Ascending aorta (tissue), 2 donors: ENCODE measurements around the gene CCL4. TPM values are rescaled to one million over a fixed set of nuclear protein-coding genes. Genes with fewer than 3 reads are reported as not detected.
"Not testable (repeated sequence)": the region's sequence is repeated elsewhere in the genome, so short reads cannot be mapped to it uniquely, and the experiment has no call there.

Source experiments
- DNase-seq, 2 donors: peaks; one replicate each; pipeline ENCODE4 v3.0.0-alpha.2; 2019; ENCODE audit warnings: low spot score in 2 of 2
- H3K27ac ChIP-seq, 2 donors: fragments of 200-600 bp; sonication (generic); one replicate each; pipeline ENCODE4 v1.5.1; 2016 to 2017; ENCODE audit warnings: mild to moderate bottlenecking in 1 of 2
- H3K27me3 ChIP-seq: fragments of 200-600 bp; sonication (generic); one replicate; pipeline ENCODE4 v1.5.1; 2017
- H3K36me3 ChIP-seq, 2 donors: fragments of 200-600 bp; sonication (generic); one replicate each; pipeline ENCODE4 v1.5.1; 2016
- H3K4me1 ChIP-seq, 2 donors: fragments of 200-600 bp; sonication (generic); one replicate each; pipeline ENCODE4 v1.5.1; 2016 to 2017; ENCODE audit warnings: mild to moderate bottlenecking in 1 of 2
- H3K4me3 ChIP-seq, 2 donors: fragments of 200-600 bp; sonication (generic); one replicate each; pipeline ENCODE4 v1.5.1; 2016 to 2017; ENCODE audit warnings: mild to moderate bottlenecking in 1 of 2
- H3K9me3 ChIP-seq, 2 donors: fragments of 200-600 bp; sonication (generic); one replicate each; pipeline ENCODE4 v1.5.1; 2016
- CTCF ChIP-seq, 3 experiments: fragments of 200-600 bp in 2 of 3; fragments of 450-650 bp in 1 of 3; sonication (generic) in 2 of 3; IDR thresholded peaks; one replicate each; pipeline ENCODE4 v1.5.1; 2016 to 2019; ENCODE audit warnings: antibody characterized with exemption in 3 of 3, mild to moderate bottlenecking in 1 of 3, moderate library complexity in 1 of 3
- intact Hi-C: fragments of 100-400 bp; cut with DNase I; formaldehyde crosslinking; loops from one replicate; pipeline ENCODE4 v1.15.1; 2023
- total RNA-seq: library from RNA; depleted of rRNA; stranded (reverse); fragments of >200 nt; gene quantifications from one replicate; pipeline ENCODE4 v1.1.0, GENCODE V29; 2016

Gene CCL4
- total RNA-seq, 1 donor from 2014 or later: not detected

GRCh38 chr17:36104701-36105181 lies 1.1 kb downstream of the CCL4 start:
- no peaks in the 10 kb centered on the region for H3K27me3 ChIP-seq
- intact Hi-C loops: no loop called here
- no peaks in the 10 kb centered on the region for H3K9me3 ChIP-seq
- H3K27ac ChIP-seq: no peak overlapping the region
- no peaks in the 10 kb centered on the region for H3K4me1 ChIP-seq
- TF ChIP-seq CTCF (IDR thresholded peaks at IDR 0.05): no peak
- no peak for DNase-seq
- H3K4me3 ChIP-seq: no peak overlapping the region
- no peaks in the 10 kb centered on the region for H3K36me3 ChIP-seq

GRCh38 chr17:36105781-36106492 lies 2.3 kb downstream of the CCL4 start:
- Histone ChIP-seq H3K36me3 (no peaks in the 10 kb centered on the region), H3K9me3 (no peaks in the 10 kb centered on the region), H3K4me3 (no peak overlapping the region), H3K4me1 (no peaks in the 10 kb centered on the region), H3K27ac (no peak overlapping the region), H3K27me3 (no peaks in the 10 kb centered on the region)
- DNase-seq: no peak
- TF ChIP-seq CTCF (IDR thresholded peaks at IDR 0.05): no peak
- intact Hi-C loops: no loop called here

GRCh38 chr17:36106493-36106835 lies 2.8 kb downstream of the CCL4 start:
- no peaks in the 10 kb centered on the region for H3K4me1 ChIP-seq
- intact Hi-C loops: no loop called here
- no peak for DNase-seq
- H3K4me3 ChIP-seq: no peak overlapping the region
- H3K27ac ChIP-seq: no peak overlapping the region
- H3K36me3 ChIP-seq: no peaks in the 10 kb centered on the region
- TF ChIP-seq CTCF (IDR thresholded peaks at IDR 0.05): no peak
- no peaks in the 10 kb centered on the region for H3K9me3 ChIP-seq
- H3K27me3 ChIP-seq: no peaks in the 10 kb centered on the region

GRCh38 chr17:36107660-36108059 lies 4.0 kb downstream of the CCL4 start:
- no peak overlapping the region for H3K27ac ChIP-seq
- no peaks in the 10 kb centered on the region for H3K36me3 ChIP-seq
- H3K4me1 ChIP-seq: no peaks in the 10 kb centered on the region
- no peak overlapping the region for H3K4me3 ChIP-seq
- no peaks in the 10 kb centered on the region for H3K9me3 ChIP-seq
- H3K27me3 ChIP-seq: no peaks in the 10 kb centered on the region
- intact Hi-C loops: no loop called here
- no peak for TF ChIP-seq CTCF (IDR thresholded peaks at IDR 0.05)
- DNase-seq: no peak

GRCh38 chr17:36108265-36108664 lies 4.6 kb downstream of the CCL4 start:
- intact Hi-C loops, H3K4me1 ChIP-seq, H3K27ac ChIP-seq, DNase-seq, H3K27me3 ChIP-seq, H3K4me3 ChIP-seq, H3K9me3 ChIP-seq, H3K36me3 ChIP-seq: not testable (repeated sequence)

GRCh38 chr17:36111068-36111490 lies 7.5 kb downstream of the CCL4 start:
- intact Hi-C loops: no loop called here
- no peak for TF ChIP-seq CTCF (IDR thresholded peaks at IDR 0.05)

More at GRCh38 chr17:36111068-36111490, 7.5 kb downstream of the CCL4 start:
- Histone ChIP-seq H3K4me1 (no peaks in the 10 kb centered on the region), H3K4me3 (no peak overlapping the region), H3K36me3 (no peaks in the 10 kb centered on the region), H3K27ac (no peak overlapping the region), H3K9me3 (no peaks in the 10 kb centered on the region), H3K27me3 (no peaks in the 10 kb centered on the region)
- no peak for DNase-seq
